ENCODE data around the gene METTL8. TPM values are rescaled to one million over a fixed set of nuclear protein-coding genes. Genes with fewer than 3 reads are reported as not detected.

The METTL8 gene
- total RNA-seq, 1 donor from 2014 or later: 26.7 TPM

- H3K36me3 ChIP-seq (ENCODE audit: control insufficient read depth, insufficient read depth, low read length): no peaks in the 10 kb centered on the region
- no peak for DNase-seq (ENCODE audit: low read depth)
- H3K27me3 ChIP-seq (ENCODE audit: control insufficient read depth, insufficient read depth, low read length): no peaks in the 10 kb centered on the region
- no peak for TF ChIP-seq CTCF (IDR thresholded peaks at IDR 0.05; ENCODE audit: insufficient read depth, low read length, poor library complexity, severe bottlenecking)
- H3K4me3 ChIP-seq (ENCODE audit: low read depth, low read length): no peak overlapping the region
Measured at GRCh38 chr2:171322928-171323327, 110.9 kb downstream of the METTL8 start.

- no peak for DNase-seq (ENCODE audit: low read depth)
- H3K36me3 ChIP-seq (ENCODE audit: control insufficient read depth, insufficient read depth, low read length): no peaks in the 10 kb centered on the region
- H3K27me3 ChIP-seq (ENCODE audit: control insufficient read depth, insufficient read depth, low read length): no peaks in the 10 kb centered on the region
- no peak overlapping the region for H3K4me3 ChIP-seq (ENCODE audit: low read depth, low read length)
- TF ChIP-seq CTCF (IDR thresholded peaks at IDR 0.05; ENCODE audit: insufficient read depth, low read length, poor library complexity, severe bottlenecking): no peak
Measured at GRCh38 chr2:171320731-171321130, 113.1 kb downstream of the METTL8 start.

GRCh38 chr2:171320208-171320621 is 113.6 kb downstream of the METTL8 start:
- DNase-seq (ENCODE audit: low read depth): no peak
- Histone ChIP-seq H3K4me3 (ENCODE audit: low read depth, low read length) (no peak overlapping the region), H3K36me3 (ENCODE audit: control insufficient read depth, insufficient read depth, low read length) (no peaks in the 10 kb centered on the region), H3K27me3 (ENCODE audit: control insufficient read depth, insufficient read depth, low read length) (no peaks in the 10 kb centered on the region)
- TF ChIP-seq CTCF (IDR thresholded peaks at IDR 0.05; ENCODE audit: insufficient read depth, low read length, poor library complexity, severe bottlenecking): no peak

GRCh38 chr2:171319164-171319810 is 114.5 kb downstream of the METTL8 start:
- no peak for DNase-seq (ENCODE audit: low read depth)
- TF ChIP-seq CTCF (IDR thresholded peaks at IDR 0.05; ENCODE audit: insufficient read depth, low read length, poor library complexity, severe bottlenecking): no peak
- H3K36me3 ChIP-seq (ENCODE audit: control insufficient read depth, insufficient read depth, low read length): no peaks in the 10 kb centered on the region
- H3K4me3 ChIP-seq (ENCODE audit: low read depth, low read length): no peak overlapping the region
- H3K27me3 ChIP-seq (ENCODE audit: control insufficient read depth, insufficient read depth, low read length): no peaks in the 10 kb centered on the region

- TF ChIP-seq CTCF (IDR thresholded peaks at IDR 0.05; ENCODE audit: insufficient read depth, low read length, poor library complexity, severe bottlenecking): no peak
- H3K4me3 ChIP-seq (ENCODE audit: low read depth, low read length): no peak overlapping the region
- DNase-seq (ENCODE audit: low read depth): no peak
- H3K27me3 ChIP-seq (ENCODE audit: control insufficient read depth, insufficient read depth, low read length): no peaks in the 10 kb centered on the region
- no peaks in the 10 kb centered on the region for H3K36me3 ChIP-seq (ENCODE audit: control insufficient read depth, insufficient read depth, low read length)
Measured at GRCh38 chr2:171318463-171318934, 115.3 kb downstream of the METTL8 start.

Data from kidney epithelial cell (primary cell).